ENCODE data around the gene TMOD3.

TMOD3 gene

GRCh38 chr15:51955504-51955903 lies 126.1 kb downstream of the TMOD3 start:
- Mint-ChIP-seq H3K4me1 (peaks cover 4% of the 10 kb centered on the region), H3K27me3 (no peaks in the 10 kb centered on the region), H3K4me3 (no peak overlapping the region), H3K27ac (no peak overlapping the region), H3K9me3 (no peaks in the 10 kb centered on the region)
- no peak for ATAC-seq
- DNase-seq: no peak
